Measurements from ENCODE around the gene UBE2G1.
A peak's percentile ranks its signal among the peaks of the same experiment; 100 is the strongest.

Gene UBE2G1

DNA sequence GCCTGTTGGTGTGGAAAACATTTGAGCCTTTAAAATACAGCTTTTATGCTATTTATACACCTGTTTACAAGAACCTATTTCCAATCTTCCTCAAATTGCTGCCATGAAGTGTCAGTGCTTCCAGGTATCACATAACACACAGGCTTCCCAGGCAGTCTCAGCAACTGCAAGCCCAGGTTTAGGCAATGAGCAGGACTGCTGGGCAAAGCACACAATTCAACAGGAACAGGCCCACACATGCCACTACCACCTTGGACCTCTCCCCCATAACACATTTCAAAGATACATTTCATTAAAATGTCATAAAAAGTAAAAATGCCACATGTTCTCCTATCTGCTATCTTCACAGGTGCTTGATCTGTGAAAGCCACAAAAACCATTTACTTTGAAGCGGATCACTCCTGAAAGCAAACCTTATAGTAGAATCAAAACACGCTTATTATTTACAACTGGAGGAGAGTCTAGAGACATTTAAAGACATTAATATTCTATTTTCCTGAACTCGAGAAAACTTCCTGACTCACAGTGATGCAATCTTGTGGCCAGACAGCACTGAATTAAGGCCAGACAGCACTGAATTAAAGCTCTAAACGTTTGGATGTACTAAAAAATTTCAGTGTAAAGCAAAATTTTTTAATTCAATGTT, 134.2 kb downstream of the UBE2G1 start:
- no peak overlapping the region for H3K4me3 ChIP-seq (replicated peaks in 1 of 2; ENCODE audit: low read depth in 2 of 2, low read length in 2 of 2)
- TF ChIP-seq, protein P1, sequence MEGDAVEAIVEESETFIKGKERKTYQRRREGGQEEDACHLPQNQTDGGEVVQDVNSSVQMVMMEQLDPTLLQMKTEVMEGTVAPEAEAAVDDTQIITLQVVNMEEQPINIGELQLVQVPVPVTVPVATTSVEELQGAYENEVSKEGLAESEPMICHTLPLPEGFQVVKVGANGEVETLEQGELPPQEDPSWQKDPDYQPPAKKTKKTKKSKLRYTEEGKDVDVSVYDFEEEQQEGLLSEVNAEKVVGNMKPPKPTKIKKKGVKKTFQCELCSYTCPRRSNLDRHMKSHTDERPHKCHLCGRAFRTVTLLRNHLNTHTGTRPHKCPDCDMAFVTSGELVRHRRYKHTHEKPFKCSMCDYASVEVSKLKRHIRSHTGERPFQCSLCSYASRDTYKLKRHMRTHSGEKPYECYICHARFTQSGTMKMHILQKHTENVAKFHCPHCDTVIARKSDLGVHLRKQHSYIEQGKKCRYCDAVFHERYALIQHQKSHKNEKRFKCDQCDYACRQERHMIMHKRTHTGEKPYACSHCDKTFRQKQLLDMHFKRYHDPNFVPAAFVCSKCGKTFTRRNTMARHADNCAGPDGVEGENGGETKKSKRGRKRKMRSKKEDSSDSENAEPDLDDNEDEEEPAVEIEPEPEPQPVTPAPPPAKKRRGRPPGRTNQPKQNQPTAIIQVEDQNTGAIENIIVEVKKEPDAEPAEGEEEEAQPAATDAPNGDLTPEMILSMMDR (IDR thresholded peaks at IDR 0.05; ENCODE audit: low read depth, low read length), result no peak
- peak; percentile 64 to 78 for DNase-seq (ENCODE audit: low read depth in 2 of 2)

DNA sequence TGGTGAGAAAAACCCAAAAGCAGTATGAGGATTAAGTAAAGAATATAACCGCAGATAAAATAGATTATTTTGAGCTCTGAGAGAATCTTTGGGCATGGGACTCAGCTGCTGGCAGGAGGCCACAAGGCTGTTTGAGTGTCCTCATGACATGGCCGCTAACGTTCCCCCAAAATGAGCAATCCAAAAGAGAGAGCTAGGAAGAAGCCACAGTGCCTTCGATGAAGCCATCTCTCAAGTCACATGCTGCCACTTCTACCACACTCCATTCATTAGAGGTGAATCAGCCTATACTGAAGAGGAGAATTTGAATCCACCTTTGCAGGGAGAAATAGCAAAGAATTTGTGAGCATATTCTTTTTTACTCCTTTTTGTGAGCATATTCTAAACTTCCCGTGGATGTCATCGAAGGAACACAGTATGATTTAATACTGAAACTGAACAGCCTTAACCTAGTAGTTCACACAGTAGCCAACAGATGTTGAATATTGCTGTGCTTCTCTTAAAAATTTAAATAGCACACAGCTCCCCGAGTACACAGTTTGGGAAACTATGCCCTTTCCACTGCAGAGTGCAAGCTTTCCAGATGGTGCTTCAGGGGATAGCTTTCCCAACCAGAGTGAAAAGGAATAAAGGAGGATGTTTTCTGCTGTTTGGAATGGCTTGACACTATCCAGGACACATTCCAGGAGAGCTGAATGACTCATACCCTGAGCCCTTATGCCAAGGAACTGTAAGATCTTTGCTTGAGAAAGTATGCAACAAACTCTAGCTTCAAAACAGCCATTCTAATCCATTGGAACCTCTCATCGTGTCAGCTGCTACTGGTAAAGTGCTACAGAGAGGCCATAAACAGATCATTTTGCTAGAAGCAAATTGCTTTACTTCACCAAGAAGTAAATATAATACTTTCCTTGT, 136.6 kb downstream of the UBE2G1 start:
- TF ChIP-seq, protein P1 (IDR thresholded peaks at IDR 0.05; ENCODE audit: low read depth, low read length), result no peak
- H3K4me3 ChIP-seq (replicated peaks in 1 of 2; ENCODE audit: low read depth in 2 of 2, low read length in 2 of 2), result peak overlapping the region in 1 of 2 donors; percentile 7
- DNase-seq (ENCODE audit: low read depth in 2 of 2), result peak; percentile 95 to 99

DNA sequence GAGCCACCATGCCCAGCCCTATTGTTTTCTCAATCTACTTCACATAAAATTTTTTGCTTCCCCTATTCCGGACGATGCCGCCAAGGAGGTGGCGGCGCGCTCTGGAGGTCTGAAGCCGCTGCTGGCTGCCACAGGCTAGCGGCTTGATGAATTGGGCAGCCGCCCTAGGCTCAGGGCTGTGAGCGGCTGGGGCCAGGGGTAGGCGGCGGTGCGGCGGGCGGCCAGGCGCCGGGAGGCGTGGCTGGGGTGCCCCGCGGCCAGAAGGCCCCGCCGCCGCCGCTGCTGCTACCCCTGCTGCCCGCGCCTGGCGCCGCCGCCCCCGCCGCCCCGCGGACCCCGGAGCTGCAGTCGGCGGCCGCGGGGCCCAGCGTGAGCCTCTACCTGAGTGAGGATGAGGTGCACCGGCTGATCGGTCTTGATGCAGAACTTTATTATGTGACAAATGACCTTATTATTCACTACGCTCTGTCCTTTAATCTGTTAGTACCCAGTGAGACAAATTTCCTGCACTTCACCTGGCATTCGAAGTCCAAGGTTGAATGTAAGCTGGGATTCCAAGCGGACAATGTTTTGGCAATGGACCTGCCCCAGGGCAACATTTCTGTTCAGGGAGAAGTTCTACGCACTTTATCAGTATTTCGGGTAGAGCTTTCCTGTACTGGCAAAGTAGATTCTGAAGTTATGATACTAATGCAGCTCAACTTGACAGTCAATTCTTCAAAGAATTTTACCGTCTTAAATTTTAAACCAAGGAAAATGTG, 144.4 kb downstream of the UBE2G1 start:
- H3K4me3 ChIP-seq (replicated peaks in 1 of 2; ENCODE audit: low read depth in 2 of 2, low read length in 2 of 2), result no peak overlapping the region
- DNase-seq (ENCODE audit: low read depth in 2 of 2), result no peak
- TF ChIP-seq, protein P1 (IDR thresholded peaks at IDR 0.05; ENCODE audit: low read depth, low read length), result no peak

DNA sequence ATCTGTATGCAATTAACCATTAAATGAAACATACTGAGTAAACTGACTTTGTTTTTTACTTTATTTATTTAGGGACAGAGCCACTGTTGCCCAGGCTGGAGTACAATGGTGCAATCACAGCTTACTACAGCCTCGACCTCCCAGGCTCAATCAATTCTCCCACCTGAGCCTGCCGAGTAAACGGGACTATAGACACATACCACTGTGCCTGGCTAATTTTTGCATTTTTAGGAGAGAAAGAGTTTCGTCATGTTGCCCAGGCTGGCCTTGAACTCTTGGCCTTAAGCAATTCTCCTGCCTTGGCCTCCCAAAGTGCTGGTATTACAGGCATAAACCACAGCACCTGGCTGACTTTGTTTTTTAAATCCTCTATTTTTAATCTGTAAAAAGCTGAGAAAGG, 145.3 kb downstream of the UBE2G1 start:
- DNase-seq (ENCODE audit: low read depth in 2 of 2), result no peak
- H3K4me3 ChIP-seq (replicated peaks in 1 of 2; ENCODE audit: low read depth in 2 of 2, low read length in 2 of 2), result no peak overlapping the region
- TF ChIP-seq, protein P1 (IDR thresholded peaks at IDR 0.05; ENCODE audit: low read depth, low read length), result no peak

DNA sequence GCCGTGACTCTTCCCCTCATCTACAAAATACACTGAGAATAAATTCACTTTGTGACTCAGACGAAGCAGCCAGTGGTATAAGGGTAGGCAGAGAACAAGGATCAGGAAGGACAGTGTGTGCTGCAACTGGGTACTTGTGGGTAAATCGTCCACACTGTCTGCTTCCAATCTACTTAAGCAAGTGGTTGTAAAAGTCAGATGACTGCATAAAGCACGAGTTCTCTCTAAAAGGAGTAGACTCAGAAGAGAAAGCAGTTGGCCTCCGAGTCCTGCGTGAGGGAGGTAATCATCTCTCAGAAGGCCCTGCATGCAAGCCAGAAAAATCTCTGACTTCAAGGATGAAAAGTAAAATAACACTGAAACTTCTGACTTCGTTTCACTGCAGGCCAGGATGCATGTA, 145.8 kb downstream of the UBE2G1 start:
- peak; percentile 31 to 58 for DNase-seq (ENCODE audit: low read depth in 2 of 2)
- TF ChIP-seq, protein P1 (IDR thresholded peaks at IDR 0.05; ENCODE audit: low read depth, low read length), result no peak
- H3K4me3 ChIP-seq (replicated peaks in 1 of 2; ENCODE audit: low read depth in 2 of 2, low read length in 2 of 2), result no peak overlapping the region
